HG03108 (cell line): Measurements from ENCODE around the gene SPPL2A.
"Not testable (repeated sequence)": the region's sequence is repeated elsewhere in the genome, so short reads cannot be mapped to it uniquely, and the experiment has no call there.

Source experiments
- ATAC-seq: cut with Tn5 transposase; IDR thresholded peaks from one replicate; pipeline ENCODE4 v1.9.1; 2021; ENCODE audit warnings: moderate library complexity; ENCODE audit not compliant: unreplicated experiment

The SPPL2A gene

DNA sequence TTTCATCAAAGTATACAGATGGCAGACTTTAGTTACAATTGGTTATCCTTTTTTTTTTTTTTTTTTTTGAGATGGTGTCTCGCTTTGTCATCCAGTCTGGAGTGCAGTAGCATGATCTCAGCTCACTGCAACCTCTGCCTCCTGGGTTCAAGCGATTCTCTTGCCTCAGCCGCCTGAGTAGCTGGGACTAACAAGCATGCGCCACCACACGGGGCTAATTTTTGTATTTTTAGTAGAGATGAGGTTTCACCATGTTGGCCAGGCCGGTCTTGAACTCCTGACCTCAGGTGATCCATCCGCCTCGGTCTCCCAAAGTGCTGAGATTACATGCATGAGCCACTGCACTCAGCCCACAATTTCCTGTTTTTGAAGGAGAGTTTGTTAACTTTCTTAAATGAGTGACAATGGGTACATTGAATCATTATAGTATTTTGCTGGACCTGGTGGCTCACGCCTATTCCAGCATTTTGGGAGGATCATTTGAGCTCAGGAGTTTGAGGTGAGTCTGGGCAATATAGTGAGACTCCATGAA lies 70.8 kb downstream of the SPPL2A start:
- not testable (repeated sequence) for ATAC-seq

- ATAC-seq, result no peak
Measured at GRCh38 chr15:50687302-50687902, 78.1 kb downstream of the SPPL2A start.

GRCh38 chr15:50686469-50687301 lies 78.8 kb downstream of the SPPL2A start, which contains the start of gene TRPM7:
Gene TRPM7, minus strand, starts transcription at chr15:50686797. Its CDS starts 264 bp downstream, at chr15:50686533.
- ATAC-seq, result peak; percentile 68

- peak; percentile 49 for ATAC-seq
Measured at GRCh38 chr15:50685976-50686468, 79.5 kb downstream of the SPPL2A start.

GRCh38 chr15:50685191-50685975 lies 80.1 kb downstream of the SPPL2A start:
- ATAC-seq, result no peak

- ATAC-seq, result no peak
Measured at GRCh38 chr15:50681467-50681866, 84.0 kb downstream of the SPPL2A start.

- no peak for ATAC-seq
Measured at GRCh38 chr15:50676799-50677483, 88.6 kb downstream of the SPPL2A start.

- no peak for ATAC-seq
Measured at GRCh38 chr15:50675535-50676144, 89.9 kb downstream of the SPPL2A start.

GRCh38 chr15:50670115-50670514 lies 95.4 kb downstream of the SPPL2A start:
- no peak for ATAC-seq

DNA sequence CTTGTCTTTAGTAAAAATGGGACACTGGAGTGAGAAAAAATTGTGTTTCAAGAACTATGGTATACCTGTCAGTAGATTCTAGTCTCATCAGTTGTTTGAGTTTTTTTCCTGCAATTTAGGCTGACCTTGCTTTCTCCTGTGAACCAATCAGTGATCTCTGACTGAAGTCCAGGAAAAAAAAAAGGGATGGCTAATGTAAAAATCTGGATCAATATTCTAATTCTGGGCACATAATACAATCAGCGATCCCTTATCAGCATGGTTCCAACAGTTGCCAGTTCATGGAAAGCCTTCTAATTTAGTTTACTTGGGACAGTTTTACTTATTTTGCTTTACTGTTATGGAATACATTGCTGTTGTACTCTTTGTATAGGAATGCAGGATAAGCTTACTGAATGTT lies 95.9 kb downstream of the SPPL2A start:
- ATAC-seq, result no peak

DNA sequence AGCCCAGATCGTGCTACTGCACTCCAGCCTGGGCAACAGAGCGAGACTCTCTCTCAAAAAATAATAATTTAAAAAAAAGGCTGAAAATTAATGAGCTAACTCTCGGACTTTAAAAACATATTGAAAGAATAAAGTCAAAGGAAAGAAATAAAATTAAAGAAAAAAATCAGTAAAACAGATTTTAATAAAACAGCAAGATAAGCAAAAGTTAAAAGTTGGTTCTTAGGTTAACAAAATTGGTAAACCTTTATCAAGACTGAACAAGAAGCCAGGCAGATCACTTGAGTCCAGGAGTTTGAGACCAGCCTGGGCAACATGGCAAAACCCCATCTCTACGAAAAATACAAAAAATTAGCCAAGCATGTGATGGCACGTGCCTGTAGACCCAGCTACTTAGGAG lies 99.6 kb downstream of the SPPL2A start:
- no peak for ATAC-seq

DNA sequence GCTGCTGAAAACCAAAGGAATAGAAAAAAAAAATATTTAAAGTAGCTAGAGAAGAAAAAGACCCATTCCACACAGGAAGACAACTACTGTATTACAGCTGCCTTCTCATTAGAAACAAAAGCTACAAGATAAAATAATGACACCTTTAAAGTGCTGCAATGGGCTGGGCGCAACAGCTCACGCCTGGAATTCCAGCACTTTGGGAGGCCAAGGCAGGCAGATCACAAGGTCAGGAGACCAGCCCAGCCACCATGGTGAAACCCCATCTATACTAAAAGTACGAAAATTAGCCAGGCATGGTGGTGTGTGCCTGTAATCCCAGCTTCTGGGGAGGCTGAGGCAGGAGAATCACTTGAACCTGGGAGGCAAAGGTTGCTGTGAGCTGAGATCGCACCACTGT lies 110.0 kb downstream of the SPPL2A start:
- no peak for ATAC-seq

DNA sequence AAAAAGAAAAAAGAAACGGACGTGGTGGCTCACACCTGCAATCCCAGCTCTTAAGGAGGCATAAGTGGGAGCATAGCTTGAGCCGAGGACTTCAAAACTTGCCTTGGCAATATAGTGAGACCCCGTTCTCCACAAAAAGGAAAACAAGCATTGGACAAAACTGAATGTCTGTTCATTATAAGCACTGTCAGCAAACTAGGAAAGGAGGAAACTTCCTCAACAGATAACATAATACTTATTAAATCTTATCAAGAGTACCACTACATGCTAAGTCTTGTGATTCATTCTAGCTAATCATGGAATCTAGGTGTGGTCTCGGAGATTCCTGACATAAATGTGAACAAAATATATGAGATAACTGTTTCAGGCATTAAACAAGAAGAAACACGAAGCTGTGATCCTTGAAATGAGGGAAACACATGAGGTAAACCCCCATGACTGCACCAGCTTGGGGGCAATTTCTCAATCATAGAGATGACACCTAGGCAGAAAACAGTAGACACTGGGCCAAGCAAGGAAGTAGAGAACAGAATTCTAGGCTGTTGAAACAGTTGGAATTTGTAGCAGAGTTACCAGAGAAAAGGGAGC lies 112.3 kb downstream of the SPPL2A start:
- no peak for ATAC-seq

- no peak for ATAC-seq
Measured at GRCh38 chr15:50652671-50653070, 112.8 kb downstream of the SPPL2A start.
